ENCODE data around the gene CAMK2A.

Gene CAMK2A

DNA sequence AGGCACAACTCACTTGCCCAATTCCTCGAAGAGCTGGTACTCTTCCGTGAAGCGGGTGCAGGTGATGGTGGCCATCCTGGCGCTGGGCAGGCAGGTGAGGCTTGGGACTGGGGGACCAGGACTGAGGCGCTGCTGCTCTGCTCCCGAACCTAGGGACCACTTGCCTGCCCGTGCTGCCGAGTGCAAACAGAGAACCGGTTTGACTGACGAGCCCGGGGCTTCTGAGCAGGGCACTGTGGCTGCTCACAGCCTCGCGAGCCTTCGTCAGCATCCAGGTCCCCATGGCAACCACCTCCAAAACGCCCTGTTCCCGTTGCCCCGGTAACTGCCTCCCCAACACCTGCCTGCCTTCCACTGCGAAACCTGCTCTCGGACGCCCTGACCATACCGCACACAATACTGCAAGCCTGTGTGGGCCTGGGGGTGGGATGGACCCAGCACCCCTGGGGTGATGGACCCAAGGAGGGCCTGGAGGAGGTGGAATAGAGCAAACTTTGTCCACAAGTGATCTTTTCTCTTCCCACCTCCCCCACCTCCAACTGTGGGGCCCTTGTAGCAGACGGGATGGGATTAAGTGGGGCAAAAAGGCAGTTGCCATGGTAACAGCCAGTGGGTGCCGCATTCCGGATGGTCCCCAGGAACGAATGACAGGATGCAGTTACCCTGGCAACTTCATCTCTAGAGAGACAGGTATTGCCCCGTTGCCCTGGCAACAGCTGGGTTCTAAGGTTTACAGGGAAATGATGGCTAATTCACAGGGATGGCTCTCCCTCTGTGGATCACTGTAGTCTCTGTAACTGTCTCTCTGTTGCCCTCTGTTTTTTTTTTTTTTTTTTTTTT is at the start of gene CAMK2A:
Gene CAMK2A, minus strand, starts transcription at position 223 of the 840 bp plus-strand sequence. Its CDS starts 148 bp downstream, at position 75.
- DNase-seq: no peak

DNA sequence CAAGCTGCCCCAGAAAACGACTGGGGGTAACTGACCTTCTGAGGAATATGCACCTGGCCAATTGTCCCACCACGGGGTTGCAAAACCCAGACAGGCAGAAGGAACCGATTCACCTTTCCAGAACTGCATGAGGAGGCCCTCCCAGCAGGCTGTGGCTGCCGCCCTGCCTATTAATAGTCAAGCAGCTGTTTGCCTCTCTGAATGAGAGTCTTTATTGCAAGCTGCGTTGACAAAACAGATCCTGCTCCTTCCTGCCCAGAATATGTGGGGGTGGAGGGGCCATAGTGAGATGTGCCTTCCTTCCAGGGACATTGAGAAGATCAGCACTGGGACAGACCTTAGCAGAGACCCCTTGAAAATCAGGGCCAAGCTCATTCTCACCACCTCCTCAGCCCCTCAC is 49.6 kb upstream of the CAMK2A start:
- DNase-seq: no peak

DNA sequence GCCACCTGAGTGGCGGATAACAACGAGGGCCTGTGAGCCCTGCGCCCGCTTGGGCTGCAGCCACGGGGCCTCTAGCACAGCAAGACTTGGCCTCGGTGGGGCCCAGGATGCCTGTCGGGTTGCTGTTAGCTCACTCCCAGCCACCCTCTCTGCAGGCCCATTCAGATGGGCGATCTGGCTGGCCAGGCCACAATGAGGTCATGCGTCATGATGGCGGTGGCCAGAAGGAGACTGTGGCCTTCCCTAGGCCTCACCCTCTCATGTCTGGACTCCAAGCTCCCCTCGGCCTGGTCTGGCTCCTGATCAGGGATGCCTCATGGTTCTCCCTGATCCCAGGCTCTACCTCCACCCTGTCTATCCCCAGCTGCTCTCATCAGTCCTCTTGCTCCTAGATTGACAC is 49.0 kb upstream of the CAMK2A start:
- no peak for DNase-seq

DNA sequence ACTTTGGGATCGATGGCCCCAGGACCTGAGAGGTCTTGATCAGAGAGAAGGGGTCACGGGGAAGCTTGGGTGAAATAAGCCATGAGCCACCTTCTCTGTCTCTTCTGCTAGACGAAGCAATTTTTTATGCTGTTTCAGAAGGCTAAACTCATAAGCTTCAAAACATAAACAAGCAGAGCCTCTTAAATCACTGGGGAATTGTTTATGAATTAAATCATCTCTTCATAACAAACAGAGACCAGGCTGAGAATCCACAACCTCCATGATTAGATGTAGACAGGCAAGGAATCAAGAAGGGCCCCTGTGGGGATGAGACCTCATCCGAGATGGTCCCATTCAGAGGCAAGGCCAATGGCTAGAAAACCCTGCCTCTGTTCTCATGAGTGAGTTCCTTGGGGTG is 46.2 kb upstream of the CAMK2A start:
- DNase-seq: no peak

DNA sequence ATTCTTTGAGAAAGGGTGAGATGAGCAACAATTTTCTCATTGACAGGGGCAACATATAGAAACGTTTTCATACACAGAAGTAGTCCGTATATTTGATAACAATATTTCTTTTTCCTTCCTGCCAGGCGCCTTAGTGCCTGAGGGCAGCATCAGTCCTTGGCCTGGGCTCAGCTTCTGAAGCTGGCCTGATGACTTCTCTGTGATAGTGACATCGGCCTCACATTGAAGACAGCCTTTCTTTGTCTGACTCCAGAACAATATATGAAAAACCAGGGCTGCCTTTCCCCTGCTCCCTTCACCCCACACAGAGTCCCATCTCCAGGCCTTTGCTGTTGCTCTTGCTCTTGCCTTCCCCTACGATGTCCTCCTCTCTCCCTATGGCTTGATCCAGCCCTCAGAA is 43.8 kb upstream of the CAMK2A start:
- no peak for DNase-seq

DNA sequence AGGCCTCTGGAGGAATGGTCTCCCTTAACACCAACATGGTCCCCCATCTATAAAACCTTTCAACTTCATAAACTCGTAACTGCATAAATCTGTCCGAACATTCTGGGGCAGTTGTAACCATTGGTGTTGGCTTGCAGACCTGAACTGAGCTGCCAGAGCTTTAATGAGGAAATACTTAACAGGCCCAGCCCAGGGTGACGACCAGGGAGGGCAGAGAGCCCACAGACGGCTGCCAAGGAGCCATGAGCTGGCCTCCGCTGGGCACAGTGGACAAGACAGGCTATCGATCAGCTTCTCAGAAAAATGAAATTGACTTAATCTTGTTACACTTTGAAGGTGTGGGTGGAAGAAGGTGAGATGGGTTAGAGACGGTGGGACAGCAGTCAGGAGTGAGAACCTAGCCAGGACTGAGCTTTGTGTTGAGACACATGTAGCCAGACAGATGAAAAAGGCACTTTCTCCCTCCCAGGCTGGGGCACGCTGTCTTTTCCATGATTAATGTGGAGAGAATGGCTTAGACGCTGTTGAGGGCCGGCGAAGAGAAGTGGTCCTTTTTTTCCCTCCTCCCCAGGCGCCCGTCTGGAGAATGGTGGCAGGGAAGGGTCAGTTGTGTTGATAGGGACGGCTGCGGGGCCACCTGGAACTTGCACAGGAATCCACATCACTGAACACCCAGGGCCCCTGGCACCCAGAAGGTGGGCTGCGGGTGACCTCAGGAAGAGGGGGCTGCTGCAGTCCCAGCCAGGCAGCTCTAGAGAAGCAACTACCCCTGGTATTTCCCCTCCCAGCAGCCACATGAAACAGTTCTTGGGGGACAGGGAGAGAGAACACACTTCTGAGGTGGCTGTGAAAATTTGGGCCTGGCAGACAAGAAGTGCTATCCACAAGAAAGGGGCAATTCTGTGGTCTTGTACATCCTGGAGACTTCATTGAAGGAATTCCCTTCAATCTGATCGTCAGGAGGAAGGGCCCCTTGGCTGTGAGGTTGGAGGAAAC is 40.6 kb upstream of the CAMK2A start:
- DNase-seq: no peak

DNA sequence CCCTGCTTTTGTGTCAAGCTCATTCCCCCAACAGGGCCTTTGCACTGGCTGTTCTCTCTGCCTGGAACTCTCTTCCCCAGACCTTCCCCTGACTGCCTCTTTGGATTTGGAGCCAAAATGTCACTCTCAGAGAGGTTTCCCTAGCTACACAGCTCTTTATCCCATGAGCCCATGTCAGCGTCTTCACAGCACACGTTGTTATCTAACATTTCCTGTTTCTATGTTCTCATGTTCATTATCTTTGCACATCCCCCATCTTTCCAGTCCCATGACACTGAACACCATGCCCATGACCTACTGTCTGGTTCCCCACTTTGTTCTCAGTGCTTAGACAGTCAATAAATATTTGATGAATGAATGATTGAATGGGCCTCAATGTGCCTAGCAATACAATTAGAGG is 39.5 kb upstream of the CAMK2A start:
- no peak for DNase-seq

DNA sequence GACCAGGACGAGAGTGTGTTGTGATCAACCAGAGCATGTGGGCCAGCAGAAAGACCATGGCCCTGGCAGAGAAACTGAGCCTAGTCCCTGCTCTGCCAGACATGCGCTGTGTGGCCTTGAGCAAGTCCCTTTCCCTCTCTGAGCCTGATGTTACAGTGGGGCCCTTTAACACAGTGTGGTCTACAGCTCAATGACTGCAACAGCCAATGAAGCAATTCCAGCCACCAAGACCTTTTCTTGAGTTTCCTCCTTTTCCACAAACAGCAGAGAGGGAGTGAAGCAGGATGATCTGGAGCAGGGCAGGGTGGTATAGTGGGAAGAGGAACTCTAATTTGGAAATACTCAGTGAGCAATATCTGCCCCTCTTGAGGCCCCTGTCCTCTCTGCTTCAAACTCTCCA is 38.9 kb upstream of the CAMK2A start:
- DNase-seq: no peak

DNA sequence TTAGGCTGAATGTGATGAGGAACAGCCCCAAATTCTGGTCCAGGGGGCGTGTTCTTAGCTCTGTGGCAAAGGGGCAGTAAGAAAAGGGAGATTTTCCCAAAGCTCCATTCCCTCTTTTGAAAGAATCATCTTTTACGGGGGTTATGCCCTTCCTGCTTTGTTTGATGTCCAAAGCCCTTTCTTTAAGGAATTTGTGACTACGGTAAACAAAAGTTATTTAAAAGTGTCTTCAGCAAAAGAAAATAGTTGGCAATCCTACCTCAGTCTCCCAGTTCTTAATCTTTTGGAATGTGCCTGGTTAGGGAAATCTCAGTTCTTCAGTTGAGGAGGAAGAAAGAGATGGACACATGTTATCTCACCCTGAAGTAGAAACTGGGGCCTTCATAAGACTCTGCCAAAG is 37.6 kb upstream of the CAMK2A start:
- DNase-seq: no peak

DNA sequence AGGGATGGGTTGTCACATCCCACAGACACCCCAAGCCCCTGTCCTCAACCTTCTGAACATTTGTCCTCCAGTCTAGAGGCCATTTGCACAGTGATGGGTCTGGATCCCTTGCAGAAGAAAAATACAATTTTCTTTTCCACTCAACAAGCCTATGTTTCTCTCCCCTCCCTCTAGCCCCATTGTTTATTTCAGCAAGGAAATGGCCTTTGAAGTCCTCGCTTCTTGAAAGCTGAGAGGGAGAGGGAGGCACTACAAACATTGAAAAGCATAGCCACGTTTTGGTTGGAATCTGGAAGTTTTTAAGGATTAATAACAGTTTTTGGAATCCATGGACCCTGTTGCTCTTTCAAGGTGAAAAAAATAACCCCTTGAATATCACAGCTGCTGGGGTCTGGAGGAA is 37.1 kb upstream of the CAMK2A start:
- DNase-seq: no peak

DNA sequence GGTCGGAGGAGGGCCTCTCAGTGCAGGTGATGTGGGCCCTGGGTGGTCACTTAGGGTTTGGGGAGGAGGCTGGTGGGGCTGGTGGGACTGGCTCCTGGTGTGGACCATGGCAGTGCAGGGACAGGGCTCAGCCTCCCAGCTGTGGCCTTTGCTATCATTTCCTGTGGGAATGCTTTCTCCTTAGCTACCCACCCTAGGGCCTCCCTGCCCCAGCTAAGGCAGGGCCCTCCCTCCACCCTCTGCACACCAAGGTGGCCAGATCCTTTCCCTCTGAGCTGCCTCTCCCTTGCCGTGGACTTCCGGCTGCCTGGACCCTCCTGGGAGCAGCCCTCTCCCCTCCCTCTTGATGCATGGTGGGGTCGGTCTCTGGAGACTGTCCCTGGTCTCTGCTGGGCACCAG is 35.9 kb upstream of the CAMK2A start:
- no peak for DNase-seq

DNA sequence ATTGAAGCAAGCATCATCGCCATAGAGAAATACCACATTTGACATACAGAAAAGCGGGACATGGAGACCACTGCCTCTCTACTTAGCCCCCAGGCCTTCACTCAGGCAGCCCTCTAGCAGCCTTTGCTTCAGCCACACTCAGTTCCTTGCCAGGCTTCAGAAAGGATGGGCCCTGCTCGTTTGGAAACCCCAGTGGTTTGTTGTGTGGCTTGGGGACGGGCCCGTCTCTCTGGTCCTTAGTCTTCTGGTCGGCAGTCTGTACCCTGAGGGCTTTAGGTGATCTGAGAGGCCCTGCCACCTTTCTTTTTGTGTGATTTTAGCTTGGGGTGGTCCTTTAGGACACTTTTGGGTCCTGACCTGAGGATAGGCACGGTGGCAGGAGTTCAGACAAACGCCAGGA is 34.2 kb upstream of the CAMK2A start:
- DNase-seq: no peak

DNA sequence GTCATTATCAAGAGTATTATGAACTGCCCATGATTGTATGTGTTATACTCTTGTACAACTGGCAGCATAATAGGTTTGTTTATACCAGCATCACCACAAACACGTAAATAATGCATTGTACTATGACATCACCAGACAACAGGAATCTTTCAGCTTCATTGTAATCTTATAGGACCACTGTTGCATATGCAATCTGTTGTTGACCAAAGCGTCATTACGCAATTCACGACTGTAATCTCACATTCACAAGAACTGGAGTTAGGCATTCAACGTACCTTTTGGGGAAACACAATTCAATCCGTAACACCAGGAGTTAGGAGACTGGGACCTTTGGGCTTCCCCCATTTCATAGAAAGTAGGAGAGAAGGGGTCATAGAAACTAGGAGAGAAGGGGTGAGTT is 33.5 kb upstream of the CAMK2A start:
- DNase-seq: no peak

DNA sequence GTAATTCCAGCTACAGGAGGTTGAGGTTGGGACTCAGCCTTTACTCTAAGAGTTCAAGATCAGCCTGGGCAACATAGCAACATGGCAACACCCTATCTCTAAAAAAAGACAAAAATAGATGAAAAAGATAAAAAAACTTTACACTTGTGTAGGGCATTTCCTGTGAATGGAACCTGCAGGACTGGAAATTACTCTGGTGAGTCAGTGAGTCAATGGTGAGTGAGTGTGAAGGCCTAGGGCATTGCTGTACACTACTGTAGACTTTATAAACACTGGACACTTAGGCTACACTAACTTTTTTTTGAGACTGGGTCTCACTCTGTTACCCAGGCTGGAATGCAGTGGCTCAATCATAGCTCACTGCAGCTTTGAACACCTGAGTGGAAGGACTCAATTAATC is 32.6 kb upstream of the CAMK2A start:
- DNase-seq: no peak

DNA sequence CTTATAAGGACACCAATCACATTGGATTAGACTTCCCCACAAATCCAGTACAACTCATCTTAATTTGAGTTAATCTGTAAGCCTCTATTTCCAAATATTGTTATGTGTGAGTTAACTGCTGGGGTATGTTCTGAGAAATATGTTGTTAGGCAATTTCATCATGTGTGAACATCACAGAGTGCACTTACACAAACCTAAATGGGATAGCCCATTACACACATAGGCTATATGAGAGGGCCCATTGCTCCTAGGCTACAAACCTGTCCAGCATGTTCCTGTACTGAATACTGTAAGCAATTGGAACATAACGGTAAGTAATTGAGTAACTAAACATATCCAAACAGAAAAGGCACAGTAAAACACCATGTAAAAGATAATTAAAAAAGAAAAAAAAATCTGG is 32.2 kb upstream of the CAMK2A start:
- no peak for DNase-seq

DNA sequence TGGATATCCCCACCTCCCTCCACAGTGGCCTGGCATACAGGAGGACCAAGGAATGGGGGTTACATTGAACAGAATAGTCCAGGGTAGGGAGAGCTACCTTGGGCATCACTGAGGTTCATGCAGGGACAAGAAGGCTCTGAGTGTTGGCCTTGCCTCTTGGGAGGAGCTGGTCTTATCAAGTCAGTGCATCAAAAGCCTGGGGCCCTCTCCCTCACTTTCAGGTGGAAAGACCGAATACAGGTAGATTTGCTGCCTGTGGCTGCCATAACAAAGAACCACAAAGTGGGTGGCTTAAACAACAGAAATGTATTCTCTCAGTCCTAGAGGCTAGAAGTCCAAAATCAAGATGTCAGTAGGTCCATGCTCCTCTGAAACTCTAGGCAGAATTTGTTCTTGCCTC is 31.6 kb upstream of the CAMK2A start:
- no peak for DNase-seq

DNA sequence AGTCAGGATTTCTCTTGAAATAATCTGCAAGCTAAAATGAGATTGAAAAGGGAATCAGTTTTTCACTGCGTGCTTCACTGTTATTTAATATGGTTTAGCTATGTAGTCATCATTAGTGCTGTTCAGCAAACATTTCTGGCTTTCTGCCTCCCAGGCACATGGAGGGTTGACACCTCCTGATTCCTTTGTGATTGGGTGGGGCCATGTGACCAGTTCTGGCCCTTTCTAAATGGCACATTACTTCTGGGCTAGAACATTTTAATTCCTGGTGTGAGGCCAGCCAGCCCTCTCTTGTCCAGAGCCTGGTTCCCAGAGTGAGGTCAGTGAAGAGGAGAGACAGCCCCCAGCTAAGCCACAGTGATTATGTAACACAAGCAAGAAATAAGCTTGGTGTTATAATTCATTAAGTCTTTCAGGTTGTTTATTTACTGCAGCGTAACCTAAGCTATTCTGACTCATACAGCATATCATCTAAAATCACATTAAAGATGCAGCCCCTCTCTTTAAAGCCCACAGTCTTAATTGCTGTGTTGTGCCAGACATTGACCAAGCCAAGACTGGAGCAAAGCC is 30.6 kb upstream of the CAMK2A start:
- no peak for DNase-seq

DNA sequence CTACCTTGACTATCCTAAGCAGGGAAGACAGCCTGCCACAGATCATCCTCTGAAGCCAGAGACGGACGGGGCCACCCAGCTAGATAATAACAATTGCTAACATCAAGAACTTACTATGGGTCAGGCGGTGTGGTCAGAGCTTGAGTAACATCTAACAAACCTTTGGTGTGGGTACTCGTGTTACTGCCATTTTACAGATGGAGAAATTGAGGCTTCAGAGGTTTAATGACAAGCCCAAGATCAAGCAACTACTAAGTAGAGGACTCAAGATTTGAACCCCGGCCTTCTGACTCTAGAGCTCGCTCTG is 29.9 kb upstream of the CAMK2A start:
- DNase-seq: no peak

DNA sequence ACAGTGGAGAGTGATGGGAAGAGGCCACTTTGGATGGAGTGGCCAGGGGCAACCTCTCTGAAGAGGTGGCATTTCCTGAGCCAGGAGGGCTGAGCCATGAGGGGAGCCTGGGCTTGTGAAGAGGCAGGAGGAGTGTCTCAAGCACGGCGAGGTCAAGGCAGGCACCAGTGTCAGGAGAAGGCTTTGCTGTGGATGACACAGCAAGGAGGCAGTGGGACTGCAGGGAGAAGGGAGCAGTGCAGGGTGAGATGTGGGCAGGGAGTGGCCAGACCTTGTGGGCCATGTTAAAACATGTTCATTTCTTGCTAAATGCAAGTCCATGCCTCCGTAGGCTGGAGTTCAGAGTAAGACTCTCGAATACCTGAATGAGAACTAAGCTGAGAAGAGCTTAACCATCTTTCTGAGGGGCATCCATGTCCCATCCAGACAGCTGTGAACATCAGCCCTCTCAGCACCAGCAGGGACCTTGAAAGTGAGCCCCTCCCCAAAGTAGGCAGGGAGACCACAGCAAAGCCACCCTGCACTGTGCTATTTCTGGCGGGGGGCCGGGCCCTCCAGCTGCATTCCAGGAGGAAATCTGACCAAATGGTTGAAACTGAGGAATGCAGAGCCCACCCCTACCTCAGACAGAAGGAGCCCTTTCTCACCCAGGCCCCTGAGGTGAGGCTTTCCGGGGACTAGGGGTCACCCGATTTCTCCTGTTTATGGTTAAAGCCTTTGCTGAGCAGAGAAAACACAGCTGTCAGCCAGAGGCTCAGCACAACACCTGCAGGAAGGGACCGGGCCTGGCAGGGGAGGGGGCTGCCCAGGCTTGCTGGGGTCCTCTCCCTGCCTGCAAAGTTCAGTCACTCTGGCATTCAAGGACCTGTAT is 29.3 kb upstream of the CAMK2A start:
- DNase-seq: no peak

DNA sequence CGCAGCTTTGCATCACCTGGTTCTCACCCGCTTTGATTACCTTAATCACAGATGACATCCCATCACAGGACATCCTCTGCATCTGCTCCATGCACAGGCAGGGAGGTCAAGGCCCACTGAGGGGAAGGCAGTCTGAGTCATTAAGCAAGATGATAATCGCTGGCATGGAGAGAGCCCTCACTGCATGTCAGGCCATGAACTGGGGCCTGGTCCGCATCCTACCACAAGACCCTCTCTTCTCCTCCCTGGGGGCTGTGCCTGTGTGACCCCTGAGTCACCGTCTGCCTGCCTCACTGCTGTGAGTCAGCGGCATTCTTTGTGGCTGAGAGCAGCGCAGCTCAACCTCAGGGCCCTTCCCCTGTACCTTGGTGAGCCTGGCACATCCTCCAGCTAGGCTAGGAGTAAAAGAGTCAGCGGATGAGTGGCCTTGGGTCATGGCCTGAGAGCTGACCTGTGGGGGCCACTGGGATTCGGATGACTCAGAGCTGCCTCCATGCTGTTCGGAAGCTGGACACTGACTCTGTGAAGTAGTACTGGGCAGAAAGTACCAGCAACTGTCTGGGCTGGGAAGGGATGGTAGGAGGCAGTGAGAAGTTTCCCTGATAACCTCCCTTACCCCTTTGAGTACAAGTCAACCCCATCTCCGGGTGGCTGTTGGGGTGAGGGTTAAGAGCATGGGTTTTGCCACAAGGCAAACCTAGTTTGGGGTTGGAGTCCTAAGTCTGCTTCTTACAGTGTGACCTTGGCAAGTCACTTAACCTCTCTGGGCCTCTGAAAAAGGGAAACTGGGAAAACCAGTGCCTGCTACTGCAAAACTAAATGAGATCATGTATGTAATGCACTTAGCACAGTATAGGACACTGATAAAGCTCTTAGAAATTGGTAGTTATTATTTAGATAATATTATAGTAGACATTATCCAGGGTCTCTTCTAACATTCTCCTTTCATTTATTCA is 27.8 kb upstream of the CAMK2A start:
- no peak for DNase-seq

DNA sequence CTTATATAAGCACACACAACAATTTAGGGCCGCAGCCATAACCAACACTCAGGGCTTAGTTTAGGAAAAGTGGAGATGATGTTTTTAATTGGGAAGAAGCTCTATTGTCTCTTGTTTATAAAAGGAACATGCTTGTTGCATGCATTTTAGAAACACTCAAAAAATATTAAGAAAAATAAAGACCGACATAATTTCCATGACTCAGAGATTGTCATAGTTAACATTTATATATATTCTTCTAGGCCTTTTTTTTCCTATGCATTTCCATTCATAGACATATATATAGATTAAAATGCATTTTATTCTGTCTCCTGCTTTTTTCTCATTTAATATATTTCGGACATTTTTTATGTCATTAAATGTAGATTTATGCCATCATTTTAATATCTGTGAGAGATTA is 26.7 kb upstream of the CAMK2A start:
- no peak for DNase-seq

DNA sequence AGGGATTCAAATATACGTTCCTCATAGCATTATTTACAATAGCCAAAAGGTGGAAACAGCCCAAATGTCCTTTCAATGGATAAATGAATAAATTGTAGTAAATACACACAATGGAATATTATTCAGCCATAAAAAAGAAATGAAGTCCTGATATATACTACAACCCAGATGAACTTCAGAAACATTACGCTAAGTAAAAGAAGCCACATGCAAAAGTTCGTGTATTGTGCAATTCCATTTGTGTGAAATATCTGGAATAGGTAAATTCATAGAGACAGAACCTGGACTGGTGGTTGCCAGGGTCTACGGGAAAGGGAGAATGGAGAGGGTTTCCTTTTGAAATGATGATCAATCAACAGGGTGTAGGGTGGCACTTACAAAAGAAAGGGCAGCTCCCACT is 25.7 kb upstream of the CAMK2A start:
- DNase-seq: no peak

All from right forelimb (tissue), 1 donor.